Gastrocnemius medialis (tissue), 4 donors: Measurements from ENCODE around the gene KCNE1. TPM values are rescaled to one million over a fixed set of nuclear protein-coding genes. Genes with fewer than 3 reads are reported as not detected.
"Not testable (repeated sequence)": the region's sequence is repeated elsewhere in the genome, so short reads cannot be mapped to it uniquely, and the experiment has no call there.

Source experiments
- ATAC-seq, 2 donors: fragments of 150-250 bp; one replicate each; pipeline ENCODE4 v1.9.1; 2016
- DNase-seq, 2 donors: peaks; one replicate each; pipeline ENCODE4 v3.0.0-alpha.2; 2019
- H3K27ac ChIP-seq, 4 donors: fragments of 200-600 bp; sonication (generic); 1 replicate in 1 of 4; 2 replicates in 3 of 4; pipeline ENCODE4 v1.5.1; 2016 to 2018; ENCODE audit warnings: mild to moderate bottlenecking in 2 of 4, moderate library complexity in 1 of 4
- H3K27me3 ChIP-seq, 3 donors: fragments of 200-600 bp; sonication (generic) in 2 of 3; 1 replicate in 1 of 3; 2 replicates in 2 of 3; pipeline versions ENCODE4 v1.5.1 to v1.6.0; 2016 to 2019; ENCODE audit warnings: mild to moderate bottlenecking in 1 of 3, moderate library complexity in 1 of 3
- H3K36me3 ChIP-seq, 2 donors: fragments of 200-600 bp; sonication (generic) in 1 of 2; one replicate each; pipeline ENCODE4 v1.5.1; 2017 to 2018
- H3K4me1 ChIP-seq, 2 donors: fragments of 200-600 bp; sonication (generic) in 1 of 2; one replicate each; pipeline ENCODE4 v1.5.1; 2016 to 2017; ENCODE audit warnings: mild to moderate bottlenecking in 2 of 2
- H3K4me3 ChIP-seq, 4 donors: fragments of 200-600 bp; sonication (generic) in 3 of 4; 1 replicate in 1 of 4; 2 replicates in 3 of 4; pipeline ENCODE4 v1.5.1; 2016 to 2019; ENCODE audit warnings: mild to moderate bottlenecking in 2 of 4
- H3K9me3 ChIP-seq, 3 donors: fragments of 200-600 bp; sonication (generic) in 2 of 3; 1 replicate in 1 of 3; 2 replicates in 2 of 3; pipeline ENCODE4 v1.5.1; 2016 to 2019
- POLR2A ChIP-seq, 2 donors: fragments of 450-650 bp; IDR thresholded peaks; one replicate each; pipeline ENCODE4 v1.6.1; 2017; ENCODE audit warnings: antibody characterized with exemption in 2 of 2, mild to moderate bottlenecking in 2 of 2, moderate library complexity in 2 of 2
- in situ Hi-C, 4 donors: fragments of 200-750 bp; cut with MboI; loops; one replicate each; pipeline versions ENCODE4 v1.15.0 to v1.8.0; 2017; ENCODE audit warnings: low sequenced_read_pairs in 4 of 4
- intact Hi-C: fragments of 100-400 bp; cut with DNase I; formaldehyde crosslinking; loops from one replicate; pipeline ENCODE4 v1.15.1; 2023; ENCODE audit warnings: low total_unique reads
- total RNA-seq, 4 donors: library from RNA; depleted of rRNA; stranded (reverse); fragments of >200 nt; gene quantifications; one replicate each; pipeline versions ENCODE4 v1.1.0 to v1.2.3, GENCODE V29; 2016
- TF ChIP-seq, protein P1 (sequence below), 5 experiments: fragments of 450-650 bp in 3 of 5; fragments of 200-600 bp in 2 of 5; sonication (generic) in 2 of 5; IDR thresholded peaks in 4 of 5; conservative IDR thresholded peaks in 1 of 5; 1 replicate in 4 of 5; 2 replicates in 1 of 5; pipeline ENCODE4 v1.5.1; 2016 to 2019; ENCODE audit warnings: antibody characterized with exemption in 5 of 5, mild to moderate bottlenecking in 3 of 5, moderate library complexity in 3 of 5

The KCNE1 gene
- total RNA-seq, 4 donors from 2014 or later: 0.22 to 2.9 TPM; not detected in 2

DNA sequence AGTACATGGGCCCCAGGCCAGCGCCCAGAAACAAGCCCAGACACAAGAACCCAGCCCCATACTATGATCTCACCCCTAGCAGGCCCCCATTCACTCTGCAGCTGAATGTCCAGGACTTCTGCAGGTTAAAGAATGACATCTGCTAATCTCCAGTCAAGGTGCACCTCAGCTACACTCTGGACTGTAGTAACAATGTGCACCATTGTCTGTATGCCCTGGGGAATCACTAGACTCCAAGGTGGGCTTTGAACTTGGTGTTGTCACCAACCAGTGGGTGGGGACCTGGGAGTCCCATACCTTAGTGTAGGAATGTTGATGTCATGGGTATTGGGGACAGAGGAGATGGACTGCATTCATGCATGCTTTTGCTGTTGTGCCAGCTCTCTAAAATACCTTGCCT lies 10.3 kb downstream of the KCNE1 start:
- H3K36me3 ChIP-seq: no peaks in the 10 kb centered on the region
- H3K4me1 ChIP-seq: no peaks in the 10 kb centered on the region
- H3K9me3 ChIP-seq: peaks cover 0 to 7% (median 4%) of the 10 kb centered on the region in 3 donors
- in situ Hi-C loops: no loop called here
- ATAC-seq (no peak), DNase-seq (no peak)
- H3K27me3 ChIP-seq: no peaks in the 10 kb centered on the region
- intact Hi-C loops: no loop called here
- no peak overlapping the region for H3K4me3 ChIP-seq
- H3K27ac ChIP-seq: no peak overlapping the region
- TF ChIP-seq POLR2A (IDR thresholded peaks at IDR 0.05): no peak
- TF ChIP-seq, protein P1, sequence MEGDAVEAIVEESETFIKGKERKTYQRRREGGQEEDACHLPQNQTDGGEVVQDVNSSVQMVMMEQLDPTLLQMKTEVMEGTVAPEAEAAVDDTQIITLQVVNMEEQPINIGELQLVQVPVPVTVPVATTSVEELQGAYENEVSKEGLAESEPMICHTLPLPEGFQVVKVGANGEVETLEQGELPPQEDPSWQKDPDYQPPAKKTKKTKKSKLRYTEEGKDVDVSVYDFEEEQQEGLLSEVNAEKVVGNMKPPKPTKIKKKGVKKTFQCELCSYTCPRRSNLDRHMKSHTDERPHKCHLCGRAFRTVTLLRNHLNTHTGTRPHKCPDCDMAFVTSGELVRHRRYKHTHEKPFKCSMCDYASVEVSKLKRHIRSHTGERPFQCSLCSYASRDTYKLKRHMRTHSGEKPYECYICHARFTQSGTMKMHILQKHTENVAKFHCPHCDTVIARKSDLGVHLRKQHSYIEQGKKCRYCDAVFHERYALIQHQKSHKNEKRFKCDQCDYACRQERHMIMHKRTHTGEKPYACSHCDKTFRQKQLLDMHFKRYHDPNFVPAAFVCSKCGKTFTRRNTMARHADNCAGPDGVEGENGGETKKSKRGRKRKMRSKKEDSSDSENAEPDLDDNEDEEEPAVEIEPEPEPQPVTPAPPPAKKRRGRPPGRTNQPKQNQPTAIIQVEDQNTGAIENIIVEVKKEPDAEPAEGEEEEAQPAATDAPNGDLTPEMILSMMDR (IDR thresholded peaks at IDR 0.05 in 4 of 5, conservative IDR thresholded peaks at IDR 0.05 in 1 of 5): no peak

DNA sequence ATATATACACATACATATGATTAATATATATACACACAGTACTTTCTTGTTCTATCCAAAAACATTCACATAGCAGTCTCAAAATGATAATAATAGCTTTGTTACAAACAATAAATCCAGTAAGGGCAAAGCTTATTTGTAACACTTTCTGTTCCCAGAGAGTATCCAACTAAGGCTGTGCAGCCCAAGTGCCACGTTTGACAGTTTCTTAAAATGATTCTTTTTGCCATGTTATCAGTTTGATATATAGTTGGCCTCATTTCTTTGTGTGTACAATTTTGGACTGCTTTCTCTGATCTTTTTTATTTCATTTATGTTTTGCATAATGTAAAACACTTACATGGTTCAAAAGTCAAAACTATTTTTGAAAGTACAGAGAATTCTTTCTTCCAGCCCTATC lies 11.8 kb downstream of the KCNE1 start:
- TF ChIP-seq, protein P1 (IDR thresholded peaks at IDR 0.05 in 4 of 5, conservative IDR thresholded peaks at IDR 0.05 in 1 of 5): no peak
- no peak for TF ChIP-seq POLR2A (IDR thresholded peaks at IDR 0.05)
- H3K4me3 ChIP-seq: no peak overlapping the region
- in situ Hi-C loops (no loop called here), intact Hi-C loops (no loop called here)
- no peak overlapping the region for H3K27ac ChIP-seq
- DNase-seq (no peak), ATAC-seq (no peak)
- peaks cover 0 to 8% (median 4%) of the 10 kb centered on the region in 3 donors for H3K9me3 ChIP-seq
- no peaks in the 10 kb centered on the region for H3K36me3 ChIP-seq
- no peaks in the 10 kb centered on the region for H3K27me3 ChIP-seq
- no peaks in the 10 kb centered on the region for H3K4me1 ChIP-seq

DNA sequence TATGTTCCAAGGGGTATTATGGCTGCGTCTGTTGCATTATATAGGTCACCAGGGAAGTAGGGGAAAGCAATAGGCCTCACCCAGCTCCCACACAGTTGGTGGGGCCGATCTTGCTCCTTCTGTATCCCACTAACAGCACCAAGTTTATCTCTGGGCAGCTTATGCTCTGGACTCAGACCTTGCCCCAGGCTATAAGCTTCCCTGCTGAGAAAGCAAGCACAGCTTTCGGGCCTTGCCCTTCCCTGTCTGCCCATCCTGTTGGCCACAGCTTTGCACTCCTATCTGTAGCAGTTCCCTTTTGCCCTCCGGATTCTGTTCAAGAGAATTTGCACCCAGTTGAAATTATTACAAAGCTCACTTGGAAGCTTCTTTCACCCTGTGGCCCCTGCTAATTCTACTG lies 12.9 kb downstream of the KCNE1 start:
- H3K4me3 ChIP-seq: no peak overlapping the region
- no peak for ATAC-seq
- intact Hi-C loops: no loop called here

DNA sequence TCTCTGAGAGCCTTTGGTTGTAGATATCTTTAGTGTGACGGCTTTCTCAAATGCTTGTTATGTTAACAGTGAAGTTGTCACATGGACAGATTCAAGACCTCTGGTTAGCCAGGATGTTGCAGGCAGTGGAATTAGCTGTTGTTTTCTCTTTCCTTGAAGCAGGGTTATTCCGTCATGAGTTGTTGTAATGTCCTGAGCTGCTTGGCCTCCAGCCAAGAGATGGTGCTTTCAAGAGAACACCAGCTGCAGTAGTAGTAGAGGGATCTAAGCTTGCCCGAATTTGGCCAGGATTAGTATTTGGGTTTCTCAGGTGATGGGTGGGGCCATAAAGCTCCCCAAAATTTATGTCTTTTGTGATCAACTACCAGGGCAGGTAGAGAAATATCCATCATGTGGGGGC lies 13.4 kb downstream of the KCNE1 start:
- H3K27me3 ChIP-seq: no peaks in the 10 kb centered on the region
- intact Hi-C loops (no loop called here), in situ Hi-C loops (no loop called here)
- peaks cover 0 to 8% (median 4%) of the 10 kb centered on the region in 3 donors for H3K9me3 ChIP-seq
- ATAC-seq (no peak), DNase-seq (no peak)
- H3K4me3 ChIP-seq: no peak overlapping the region
- no peaks in the 10 kb centered on the region for H3K36me3 ChIP-seq
- TF ChIP-seq, protein P1 (IDR thresholded peaks at IDR 0.05 in 4 of 5, conservative IDR thresholded peaks at IDR 0.05 in 1 of 5): no peak
- no peak for TF ChIP-seq POLR2A (IDR thresholded peaks at IDR 0.05)
- no peak overlapping the region for H3K27ac ChIP-seq
- H3K4me1 ChIP-seq: no peaks in the 10 kb centered on the region

More for the DNA sequence above, 12.9 kb downstream of the KCNE1 start:
- no peak for DNase-seq
- TF ChIP-seq, protein P1 (IDR thresholded peaks at IDR 0.05 in 4 of 5, conservative IDR thresholded peaks at IDR 0.05 in 1 of 5): no peak
- no peak for TF ChIP-seq POLR2A (IDR thresholded peaks at IDR 0.05)
- no peaks in the 10 kb centered on the region for H3K27me3 ChIP-seq
- in situ Hi-C loops: no loop called here
- H3K9me3 ChIP-seq: peaks cover 0 to 8% (median 4%) of the 10 kb centered on the region in 3 donors
- H3K36me3 ChIP-seq: no peaks in the 10 kb centered on the region
- no peaks in the 10 kb centered on the region for H3K4me1 ChIP-seq
- H3K27ac ChIP-seq: no peak overlapping the region

DNA sequence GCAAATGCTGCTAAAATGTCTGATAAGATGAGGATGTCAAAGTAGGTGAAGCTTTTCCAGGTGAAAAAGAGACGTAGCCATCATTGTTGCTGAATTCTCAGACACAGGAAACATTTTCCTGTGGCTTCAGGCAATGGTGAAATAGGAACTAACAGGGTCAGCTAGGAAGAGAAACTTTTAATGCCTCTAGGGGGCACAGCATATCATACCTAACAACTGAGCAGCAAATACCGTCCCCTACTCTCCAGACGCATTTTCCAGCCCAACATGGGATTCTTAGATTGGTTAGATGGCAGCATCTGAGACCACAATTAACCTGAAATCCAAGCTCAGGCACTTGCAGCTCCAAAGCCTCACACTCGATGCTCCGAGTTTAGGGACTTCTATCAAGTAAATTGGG lies 28.2 kb downstream of the KCNE1 start:
- DNase-seq, H3K4me1 ChIP-seq, H3K27me3 ChIP-seq, in situ Hi-C loops, H3K36me3 ChIP-seq, ATAC-seq, intact Hi-C loops, H3K9me3 ChIP-seq, H3K27ac ChIP-seq, H3K4me3 ChIP-seq: not testable (repeated sequence)

DNA sequence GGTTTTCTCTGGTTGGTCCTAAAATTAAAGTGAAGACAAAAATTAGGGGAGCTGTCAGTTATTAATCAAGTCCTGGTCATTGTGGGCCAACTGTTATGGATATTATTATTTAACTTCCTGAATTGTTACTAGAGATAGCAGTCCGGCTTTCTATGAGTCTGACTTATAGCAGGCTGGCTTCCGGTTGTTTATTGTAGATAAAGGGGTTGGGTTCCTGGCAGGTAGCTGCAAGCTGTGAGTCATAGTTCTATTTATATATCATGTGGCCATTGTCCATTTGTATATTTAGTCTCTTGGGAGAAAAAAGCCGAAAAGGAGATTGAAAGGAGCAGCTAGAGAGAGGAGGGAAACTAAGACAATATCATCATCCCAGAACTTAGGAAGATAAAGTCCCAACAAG lies 28.6 kb downstream of the KCNE1 start:
- in situ Hi-C loops, H3K27ac ChIP-seq, H3K4me3 ChIP-seq, H3K4me1 ChIP-seq, H3K36me3 ChIP-seq, H3K27me3 ChIP-seq, intact Hi-C loops, ATAC-seq, DNase-seq, H3K9me3 ChIP-seq: not testable (repeated sequence)

DNA sequence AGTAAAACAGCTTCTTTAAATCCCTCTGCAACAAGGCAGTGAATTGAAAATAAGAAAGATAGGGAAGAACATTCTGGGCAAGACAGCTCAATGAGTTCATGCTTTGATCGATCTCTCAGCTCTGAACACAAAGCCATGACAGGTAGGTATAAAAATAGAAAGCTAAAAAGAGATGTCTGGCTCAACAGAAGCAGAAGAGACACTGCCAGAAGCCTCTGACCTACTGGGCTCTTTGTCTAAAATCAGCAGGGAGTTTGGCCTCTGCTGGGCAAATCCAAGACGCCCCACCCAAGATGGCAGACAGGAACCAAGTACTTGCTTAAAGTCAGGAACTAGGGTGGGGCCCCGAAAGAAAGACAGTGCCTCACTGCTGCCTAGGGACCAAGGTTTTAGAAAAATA lies 44.7 kb downstream of the KCNE1 start:
- in situ Hi-C loops, H3K4me3 ChIP-seq, ATAC-seq, DNase-seq, H3K4me1 ChIP-seq, H3K27me3 ChIP-seq, intact Hi-C loops, H3K9me3 ChIP-seq, H3K27ac ChIP-seq, H3K36me3 ChIP-seq: not testable (repeated sequence)

DNA sequence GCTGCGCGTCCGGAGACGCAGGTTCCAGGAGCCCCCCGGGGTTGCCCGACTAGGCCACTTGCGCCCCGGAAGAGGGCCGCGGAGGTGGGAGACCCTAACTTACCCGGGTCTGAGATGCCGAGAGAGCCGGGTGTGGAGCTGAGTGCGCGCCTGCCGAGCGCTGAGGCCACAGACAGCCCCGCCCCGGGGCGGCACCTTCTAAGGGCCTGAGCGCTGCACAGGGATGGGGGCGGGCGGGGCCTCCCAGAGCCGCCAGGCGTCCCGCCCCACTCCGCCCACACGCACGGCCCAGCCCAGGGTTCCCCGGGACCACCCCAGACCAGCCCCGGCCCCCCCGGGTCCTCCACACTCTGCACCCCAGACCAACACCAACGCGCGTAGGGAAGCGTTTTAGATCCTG lies 52.6 kb downstream of the KCNE1 start:
- H3K4me3 ChIP-seq, H3K27me3 ChIP-seq, H3K9me3 ChIP-seq, H3K4me1 ChIP-seq, intact Hi-C loops, H3K36me3 ChIP-seq, in situ Hi-C loops, ATAC-seq, DNase-seq, H3K27ac ChIP-seq: not testable (repeated sequence)
